ENCODE measurements around the gene ZFP1.
"Not testable (repeated sequence)": the region's sequence is repeated elsewhere in the genome, so short reads cannot be mapped to it uniquely, and the experiment has no call there.

Gene ZFP1

GRCh38 chr16:75207831-75208230 lies 59.5 kb downstream of the ZFP1 start:
- H3K36me3 ChIP-seq (ENCODE audit: insufficient read depth, low read length): no peaks in the 10 kb centered on the region

GRCh38 chr16:75208242-75208825 lies 60.0 kb downstream of the ZFP1 start:
- TF ChIP-seq EZH2 (IDR thresholded peaks at IDR 0.05) (no peak), FOXP2 (optimal IDR thresholded peaks at IDR 0.05; ENCODE audit: control extremely low read depth, extremely low read length, insufficient read depth) (no peak), POLR2AphosphoS5 (IDR thresholded peaks at IDR 0.05; ENCODE audit: borderline replicate concordance, low read depth, low read length) (no peak)
- DNase-seq (ENCODE audit: low read depth, low spot score): no peak
- Histone ChIP-seq H3K27ac (no peak overlapping the region), H3K36me3 (ENCODE audit: insufficient read depth, low read length) (no peaks in the 10 kb centered on the region), H3K9ac (ENCODE audit: insufficient read length) (no peak overlapping the region), H3K4me3 (no peak overlapping the region), H3K9me3 (ENCODE audit: low read depth, low read length) (no peaks in the 10 kb centered on the region)

More at GRCh38 chr16:75207831-75208230, 59.5 kb downstream of the ZFP1 start:
- H3K27ac ChIP-seq: no peak overlapping the region
- no peak overlapping the region for H3K9ac ChIP-seq (ENCODE audit: insufficient read length)
- DNase-seq (ENCODE audit: low read depth, low spot score): no peak
- H3K4me3 ChIP-seq: no peak overlapping the region
- H3K9me3 ChIP-seq (ENCODE audit: low read depth, low read length): no peaks in the 10 kb centered on the region
- TF ChIP-seq FOXP2 (optimal IDR thresholded peaks at IDR 0.05; ENCODE audit: control extremely low read depth, extremely low read length, insufficient read depth) (no peak), POLR2AphosphoS5 (IDR thresholded peaks at IDR 0.05; ENCODE audit: borderline replicate concordance, low read depth, low read length) (no peak), EZH2 (IDR thresholded peaks at IDR 0.05) (no peak)

GRCh38 chr16:75208861-75209505 lies 60.7 kb downstream of the ZFP1 start:
- no peak overlapping the region for H3K27ac ChIP-seq
- H3K4me3 ChIP-seq: no peak overlapping the region
- no peaks in the 10 kb centered on the region for H3K36me3 ChIP-seq (ENCODE audit: insufficient read depth, low read length)
- DNase-seq (ENCODE audit: low read depth, low spot score): no peak
- TF ChIP-seq POLR2AphosphoS5 (IDR thresholded peaks at IDR 0.05; ENCODE audit: borderline replicate concordance, low read depth, low read length): no peak
- no peak overlapping the region for H3K9ac ChIP-seq (ENCODE audit: insufficient read length)
- no peaks in the 10 kb centered on the region for H3K9me3 ChIP-seq (ENCODE audit: low read depth, low read length)

GRCh38 chr16:75209514-75209913 lies 61.2 kb downstream of the ZFP1 start:
- H3K27ac ChIP-seq; H3K9ac ChIP-seq (ENCODE audit: insufficient read length); H3K4me3 ChIP-seq; DNase-seq (ENCODE audit: low read depth, low spot score); H3K9me3 ChIP-seq (ENCODE audit: low read depth, low read length); H3K36me3 ChIP-seq (ENCODE audit: insufficient read depth, low read length): not testable (repeated sequence)

- TF ChIP-seq FOXP2 (optimal IDR thresholded peaks at IDR 0.05; ENCODE audit: control extremely low read depth, extremely low read length, insufficient read depth): no peak
- no peak for TF ChIP-seq EZH2 (IDR thresholded peaks at IDR 0.05)
- TF ChIP-seq POLR2AphosphoS5 (IDR thresholded peaks at IDR 0.05; ENCODE audit: borderline replicate concordance, low read depth, low read length): no peak
- Histone ChIP-seq H3K27ac (no peak overlapping the region), H3K9ac (ENCODE audit: insufficient read length) (no peak overlapping the region), H3K4me3 (no peak overlapping the region), H3K9me3 (ENCODE audit: low read depth, low read length) (no peaks in the 10 kb centered on the region), H3K36me3 (ENCODE audit: insufficient read depth, low read length) (no peaks in the 10 kb centered on the region)
- no peak for DNase-seq (ENCODE audit: low read depth, low spot score)
Measured at GRCh38 chr16:75209944-75210343, 61.6 kb downstream of the ZFP1 start.

DNA sequence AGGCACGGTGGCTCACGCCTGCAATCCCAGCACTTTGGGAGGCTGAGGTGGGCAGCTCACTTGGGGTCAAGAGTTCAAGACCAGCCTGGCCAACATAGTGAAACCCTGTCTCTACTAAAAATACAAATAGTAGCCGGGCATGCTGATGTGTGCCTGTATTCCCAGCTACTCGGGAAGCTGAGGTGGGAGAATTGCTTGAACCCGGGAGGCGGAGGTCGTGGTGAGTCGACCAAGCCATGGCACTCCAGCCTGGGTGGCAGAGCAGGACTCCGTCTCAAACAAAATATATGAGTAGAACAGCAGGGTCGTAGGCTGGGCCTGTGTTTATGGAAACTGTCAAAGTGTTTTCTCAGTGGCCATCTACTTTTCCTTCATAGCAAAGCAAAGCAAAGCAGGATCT lies 63.0 kb downstream of the ZFP1 start:
- H3K27ac ChIP-seq; H3K36me3 ChIP-seq (ENCODE audit: insufficient read depth, low read length); H3K4me3 ChIP-seq; H3K9me3 ChIP-seq (ENCODE audit: low read depth, low read length); H3K9ac ChIP-seq (ENCODE audit: insufficient read length); DNase-seq (ENCODE audit: low read depth, low spot score): not testable (repeated sequence)

DNA sequence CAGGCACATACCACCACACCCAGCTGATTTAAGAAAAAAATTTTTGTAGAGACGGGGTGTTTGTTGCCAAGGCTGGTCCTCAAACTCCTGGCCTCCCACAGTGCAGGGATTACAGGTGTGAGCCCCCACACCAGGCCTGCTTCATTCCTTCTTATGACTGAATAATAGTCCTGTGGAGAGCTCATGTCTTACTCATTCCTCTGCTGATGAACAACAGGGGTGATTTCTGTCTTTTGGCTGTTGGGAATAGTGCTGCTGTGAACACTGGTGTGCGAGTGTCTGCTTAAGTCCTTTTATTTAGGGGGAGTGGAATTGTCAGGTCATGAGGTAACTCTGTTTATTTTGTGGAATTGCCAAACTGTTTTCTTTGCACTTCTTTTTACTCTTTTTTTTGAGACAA lies 67.8 kb downstream of the ZFP1 start:
- Histone ChIP-seq H3K9me3 (ENCODE audit: low read depth, low read length) (no peaks in the 10 kb centered on the region), H3K27ac (no peak overlapping the region), H3K4me3 (no peak overlapping the region), H3K9ac (ENCODE audit: insufficient read length) (no peak overlapping the region), H3K36me3 (ENCODE audit: insufficient read depth, low read length) (no peaks in the 10 kb centered on the region)
- DNase-seq (ENCODE audit: low read depth, low spot score): no peak
- TF ChIP-seq POLR2AphosphoS5 (IDR thresholded peaks at IDR 0.05; ENCODE audit: borderline replicate concordance, low read depth, low read length) (no peak), FOXP2 (optimal IDR thresholded peaks at IDR 0.05; ENCODE audit: control extremely low read depth, extremely low read length, insufficient read depth) (no peak), EZH2 (IDR thresholded peaks at IDR 0.05) (no peak)

DNA sequence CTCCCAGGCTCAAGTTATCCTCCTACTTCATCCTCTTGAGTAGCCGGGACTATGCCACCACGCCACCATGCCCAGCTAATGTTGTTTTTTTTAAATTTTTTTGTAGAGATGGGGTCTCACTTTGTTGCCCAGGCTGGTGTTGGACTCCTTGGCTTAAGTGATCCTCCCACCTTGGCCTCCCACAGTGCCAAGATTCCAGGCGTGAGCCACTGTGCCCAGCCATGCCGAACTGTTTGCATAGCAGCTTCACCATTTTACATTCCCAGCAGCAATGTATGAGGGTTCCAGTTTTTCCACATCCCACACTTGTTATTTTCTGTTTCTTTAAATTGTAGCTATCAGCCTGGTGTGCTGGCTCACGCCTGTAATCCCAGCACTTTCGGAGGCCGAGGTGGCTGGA lies 68.3 kb downstream of the ZFP1 start:
- no peak for DNase-seq (ENCODE audit: low read depth, low spot score)
- Histone ChIP-seq H3K9me3 (ENCODE audit: low read depth, low read length) (no peaks in the 10 kb centered on the region), H3K27ac (no peak overlapping the region), H3K9ac (ENCODE audit: insufficient read length) (no peak overlapping the region), H3K4me3 (no peak overlapping the region), H3K36me3 (ENCODE audit: insufficient read depth, low read length) (no peaks in the 10 kb centered on the region)
- TF ChIP-seq FOXP2 (optimal IDR thresholded peaks at IDR 0.05; ENCODE audit: control extremely low read depth, extremely low read length, insufficient read depth) (no peak), POLR2AphosphoS5 (IDR thresholded peaks at IDR 0.05; ENCODE audit: borderline replicate concordance, low read depth, low read length) (no peak), EZH2 (IDR thresholded peaks at IDR 0.05) (no peak)

- H3K36me3 ChIP-seq (ENCODE audit: insufficient read depth, low read length): no peaks in the 10 kb centered on the region
- DNase-seq (ENCODE audit: low read depth, low spot score): no peak
- H3K9ac ChIP-seq (ENCODE audit: insufficient read length): no peak overlapping the region
- no peaks in the 10 kb centered on the region for H3K9me3 ChIP-seq (ENCODE audit: low read depth, low read length)
- H3K4me3 ChIP-seq: no peak overlapping the region
- H3K27ac ChIP-seq: no peak overlapping the region
- TF ChIP-seq EZH2 (IDR thresholded peaks at IDR 0.05) (no peak), POLR2AphosphoS5 (IDR thresholded peaks at IDR 0.05; ENCODE audit: borderline replicate concordance, low read depth, low read length) (no peak)
Measured at GRCh38 chr16:75217389-75217851, 69.1 kb downstream of the ZFP1 start.
